A673 (cell line): ENCODE data around the gene CNIH3. TPM values are rescaled to one million over a fixed set of nuclear protein-coding genes. Genes with fewer than 3 reads are reported as not detected.

Experiments used
- BruUV-seq: library from RNA; stranded (reverse); fragments of 400-500 nt; replicated peaks from 2 replicates; lab custom pipeline; 2021; lab: Mats Ljungman, UMichigan
- CTCF ChIA-PET: fragments of 300-600 bp; sonication (Branson Sonifier 250); formaldehyde crosslinking; loops from one replicate; lab custom pipeline; 2022; ENCODE audit warnings: antibody characterized with exemption; lab: Charles Lee
- POLR2A ChIA-PET: fragments of 300-600 bp; sonication (Branson Sonifier 250); formaldehyde crosslinking; loops from one replicate; lab custom pipeline; 2022; ENCODE audit warnings: antibody characterized with exemption; ENCODE audit not compliant: low non-redundant PET; lab: Charles Lee
- DNase-seq: peaks from one replicate; pipeline ENCODE4 v3.0.0-alpha.2; 2015; ENCODE audit warnings: low spot score
- H3K27ac ChIP-seq: fragments of 200-600 bp; sonication (generic); 2 replicates; pipeline ENCODE4 v1.5.1; 2016; ENCODE audit warnings: mixed run types, low read depth, mild to moderate bottlenecking, mixed read lengths, antibody characterized with exemption, low read length; ENCODE audit not compliant: poor library complexity, severe bottlenecking
- H3K27me3 ChIP-seq: fragments of 200-600 bp; sonication (generic); replicated peaks from 2 replicates; pipeline ENCODE4 v1.6.1; 2017; ENCODE audit warnings: mixed run types, low read depth, mild to moderate bottlenecking, mixed read lengths, antibody characterized with exemption, low read length; ENCODE audit not compliant: insufficient read depth, poor library complexity
- H3K36me3 ChIP-seq: fragments of 200-600 bp; sonication (generic); 2 replicates; pipeline ENCODE4 v1.6.1; 2016; ENCODE audit warnings: mixed run types, mild to moderate bottlenecking, mixed read lengths, antibody characterized with exemption, low read length; ENCODE audit not compliant: insufficient read depth, poor library complexity, severe bottlenecking
- H3K4me1 ChIP-seq: fragments of 200-600 bp; sonication (generic); 2 replicates; pipeline ENCODE4 v1.6.1; 2017; ENCODE audit warnings: mixed run types, mild to moderate bottlenecking, mixed read lengths, antibody characterized with exemption, low read length; ENCODE audit not compliant: insufficient read depth, poor library complexity, severe bottlenecking
- H3K4me3 ChIP-seq: fragments of 200-600 bp; sonication (generic); 2 replicates; pipeline ENCODE4 v1.5.1; 2016; ENCODE audit warnings: low read depth, mixed run types, mild to moderate bottlenecking, mixed read lengths, low read length; ENCODE audit not compliant: poor library complexity, severe bottlenecking
- H3K9me3 ChIP-seq: fragments of 200-600 bp; sonication (generic); 2 replicates; pipeline ENCODE4 v1.6.1; 2016; ENCODE audit warnings: mixed run types, low read depth, mild to moderate bottlenecking, mixed read lengths, antibody characterized with exemption, low read length; ENCODE audit not compliant: poor library complexity, severe bottlenecking
- CTCF ChIP-seq: fragments of 300-800, 200-600 bp; sonication (generic); conservative IDR thresholded peaks from 2 replicates; pipeline ENCODE4 v1.5.1; 2017; ENCODE audit warnings: low read depth, mild to moderate bottlenecking, antibody characterized with exemption, low read length, moderate library complexity, mixed read lengths
- EZH2 ChIP-seq: fragments of 200-600 bp; sonication (generic); IDR thresholded peaks from 2 replicates; pipeline ENCODE4 v1.6.1; 2017; ENCODE audit warnings: borderline replicate concordance, low read depth, mild to moderate bottlenecking, mixed read lengths, antibody characterized with exemption, low read length; ENCODE audit not compliant: poor library complexity, severe bottlenecking
- intact Hi-C: fragments of 100-400 bp; cut with micrococcal nuclease; formaldehyde crosslinking; loops from one replicate; pipeline ENCODE4 v1.10.0; 2022; ENCODE audit not compliant: unreplicated experiment
- total RNA-seq: library from RNA; stranded (reverse); gene quantifications from 2 replicates; pipeline ENCODE4 v1.2.3, GENCODE V29; 2021

Gene CNIH3
- total RNA-seq, 1 experiment from 2014 or later, result 3.8 TPM

- Histone ChIP-seq H3K4me3 (no peak overlapping the region), H3K36me3 (no peaks in the 10 kb centered on the region), H3K27me3 (no peaks in the 10 kb centered on the region), H3K4me1 (peaks cover 6% of the 10 kb centered on the region), H3K9me3 (no peaks in the 10 kb centered on the region), H3K27ac (no peak overlapping the region)
- intact Hi-C loops, result no loop called here
- no peak for DNase-seq
- BruUV-seq, result no TSS peak
- ChIA-PET CTCF (no interaction called here), POLR2A (no interaction called here)
- TF ChIP-seq CTCF (no peak), EZH2 (no peak)
Measured at GRCh38 chr1:224703702-224704101, 87.6 kb downstream of the CNIH3 start.

GRCh38 chr1:224704107-224704735, 88.1 kb downstream of the CNIH3 start:
- DNase-seq, result peak; percentile 36
- BruUV-seq, result no TSS peak
- TF ChIP-seq CTCF (no peak), EZH2 (no peak)
- H3K27me3 ChIP-seq, result no peaks in the 10 kb centered on the region
- intact Hi-C loops, result no loop called here
- H3K4me1 ChIP-seq, result peaks cover 6% of the 10 kb centered on the region
- H3K4me3 ChIP-seq, result no peak overlapping the region
- POLR2A ChIA-PET, result no interaction called here
- no peak overlapping the region for H3K27ac ChIP-seq
- H3K9me3 ChIP-seq, result no peaks in the 10 kb centered on the region
- CTCF ChIA-PET, result no interaction called here
- H3K36me3 ChIP-seq, result no peaks in the 10 kb centered on the region

- Histone ChIP-seq H3K27me3 (no peaks in the 10 kb centered on the region), H3K27ac (no peak overlapping the region), H3K4me3 (no peak overlapping the region), H3K4me1 (peaks cover 6% of the 10 kb centered on the region), H3K9me3 (no peaks in the 10 kb centered on the region), H3K36me3 (no peaks in the 10 kb centered on the region)
- no TSS peak for BruUV-seq
- intact Hi-C loops, result no loop called here
- DNase-seq, result no peak
- ChIA-PET CTCF (no interaction called here), POLR2A (interaction anchor here (0.6 kb wide), 1 partner anchor 25 kb away, joined by 9 read pairs; no protein-coding TSS in a partner anchor)
- TF ChIP-seq CTCF, result no peak
- TF ChIP-seq EZH2, result no peak
Measured at GRCh38 chr1:224705578-224705977, 89.5 kb downstream of the CNIH3 start.
